ENCODE measurements around the gene GRIK4.

GRCh38 chr11:120818097-120818496 is 306.5 kb downstream of the GRIK4 start:
- TF ChIP-seq CTCF (IDR thresholded peaks at IDR 0.05) (no peak), ESRRA (CRISPR knock-in tag; IDR thresholded peaks at IDR 0.05; ENCODE audit: borderline replicate concordance) (no peak), CREB1 (CRISPR knock-in tag; IDR thresholded peaks at IDR 0.05) (no peak), CBFB (CRISPR knock-in tag; IDR thresholded peaks at IDR 0.05; ENCODE audit: low read depth) (no peak), NR2C2 (CRISPR knock-in tag; IDR thresholded peaks at IDR 0.05) (no peak), FOXP4 (CRISPR knock-in tag; IDR thresholded peaks at IDR 0.05) (no peak), SP1 (CRISPR knock-in tag; conservative IDR thresholded peaks at IDR 0.05) (no peak), NR1H2 (CRISPR knock-in tag; IDR thresholded peaks at IDR 0.05) (no peak), NFYB (CRISPR knock-in tag; conservative IDR thresholded peaks at IDR 0.05; ENCODE audit: low read depth) (no peak)
- TF ChIP-seq, protein P1, sequence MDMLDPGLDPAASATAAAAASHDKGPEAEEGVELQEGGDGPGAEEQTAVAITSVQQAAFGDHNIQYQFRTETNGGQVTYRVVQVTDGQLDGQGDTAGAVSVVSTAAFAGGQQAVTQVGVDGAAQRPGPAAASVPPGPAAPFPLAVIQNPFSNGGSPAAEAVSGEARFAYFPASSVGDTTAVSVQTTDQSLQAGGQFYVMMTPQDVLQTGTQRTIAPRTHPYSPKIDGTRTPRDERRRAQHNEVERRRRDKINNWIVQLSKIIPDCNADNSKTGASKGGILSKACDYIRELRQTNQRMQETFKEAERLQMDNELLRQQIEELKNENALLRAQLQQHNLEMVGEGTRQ (CRISPR knock-in tag; IDR thresholded peaks at IDR 0.05), result no peak
- TF ChIP-seq, protein P2, sequence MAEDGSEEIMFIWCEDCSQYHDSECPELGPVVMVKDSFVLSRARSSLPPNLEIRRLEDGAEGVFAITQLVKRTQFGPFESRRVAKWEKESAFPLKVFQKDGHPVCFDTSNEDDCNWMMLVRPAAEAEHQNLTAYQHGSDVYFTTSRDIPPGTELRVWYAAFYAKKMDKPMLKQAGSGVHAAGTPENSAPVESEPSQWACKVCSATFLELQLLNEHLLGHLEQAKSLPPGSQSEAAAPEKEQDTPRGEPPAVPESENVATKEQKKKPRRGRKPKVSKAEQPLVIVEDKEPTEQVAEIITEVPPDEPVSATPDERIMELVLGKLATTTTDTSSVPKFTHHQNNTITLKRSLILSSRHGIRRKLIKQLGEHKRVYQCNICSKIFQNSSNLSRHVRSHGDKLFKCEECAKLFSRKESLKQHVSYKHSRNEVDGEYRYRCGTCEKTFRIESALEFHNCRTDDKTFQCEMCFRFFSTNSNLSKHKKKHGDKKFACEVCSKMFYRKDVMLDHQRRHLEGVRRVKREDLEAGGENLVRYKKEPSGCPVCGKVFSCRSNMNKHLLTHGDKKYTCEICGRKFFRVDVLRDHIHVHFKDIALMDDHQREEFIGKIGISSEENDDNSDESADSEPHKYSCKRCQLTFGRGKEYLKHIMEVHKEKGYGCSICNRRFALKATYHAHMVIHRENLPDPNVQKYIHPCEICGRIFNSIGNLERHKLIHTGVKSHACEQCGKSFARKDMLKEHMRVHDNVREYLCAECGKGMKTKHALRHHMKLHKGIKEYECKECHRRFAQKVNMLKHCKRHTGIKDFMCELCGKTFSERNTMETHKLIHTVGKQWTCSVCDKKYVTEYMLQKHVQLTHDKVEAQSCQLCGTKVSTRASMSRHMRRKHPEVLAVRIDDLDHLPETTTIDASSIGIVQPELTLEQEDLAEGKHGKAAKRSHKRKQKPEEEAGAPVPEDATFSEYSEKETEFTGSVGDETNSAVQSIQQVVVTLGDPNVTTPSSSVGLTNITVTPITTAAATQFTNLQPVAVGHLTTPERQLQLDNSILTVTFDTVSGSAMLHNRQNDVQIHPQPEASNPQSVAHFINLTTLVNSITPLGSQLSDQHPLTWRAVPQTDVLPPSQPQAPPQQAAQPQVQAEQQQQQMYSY (CRISPR knock-in tag; IDR thresholded peaks at IDR 0.05), result no peak
- TF ChIP-seq, protein P3, sequence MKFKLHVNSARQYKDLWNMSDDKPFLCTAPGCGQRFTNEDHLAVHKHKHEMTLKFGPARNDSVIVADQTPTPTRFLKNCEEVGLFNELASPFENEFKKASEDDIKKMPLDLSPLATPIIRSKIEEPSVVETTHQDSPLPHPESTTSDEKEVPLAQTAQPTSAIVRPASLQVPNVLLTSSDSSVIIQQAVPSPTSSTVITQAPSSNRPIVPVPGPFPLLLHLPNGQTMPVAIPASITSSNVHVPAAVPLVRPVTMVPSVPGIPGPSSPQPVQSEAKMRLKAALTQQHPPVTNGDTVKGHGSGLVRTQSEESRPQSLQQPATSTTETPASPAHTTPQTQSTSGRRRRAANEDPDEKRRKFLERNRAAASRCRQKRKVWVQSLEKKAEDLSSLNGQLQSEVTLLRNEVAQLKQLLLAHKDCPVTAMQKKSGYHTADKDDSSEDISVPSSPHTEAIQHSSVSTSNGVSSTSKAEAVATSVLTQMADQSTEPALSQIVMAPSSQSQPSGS (CRISPR knock-in tag; IDR thresholded peaks at IDR 0.05; ENCODE audit: borderline replicate concordance, low read depth), result no peak

Measured in WTC11 (cell line).